Panc1 (cell line): ENCODE data around the gene AATK.

ENCODE experiments used
- POLR2AphosphoS5 ChIP-seq: IDR thresholded peaks from 2 replicates; pipeline ENCODE4 v1.6.1; 2012; ENCODE audit warnings: mild to moderate bottlenecking, low read depth, low read length, moderate library complexity
- REST ChIP-seq, 2 experiments: IDR thresholded peaks; 2 replicates each; pipeline ENCODE4 v1.6.1; 2011 to 2012; ENCODE audit warnings: low read depth in 2 of 2, control low read depth in 1 of 2, low read length in 1 of 2, mild to moderate bottlenecking in 1 of 2, moderate library complexity in 1 of 2; ENCODE audit not compliant: insufficient read depth in 1 of 2
- SIN3A ChIP-seq: IDR thresholded peaks from 2 replicates; pipeline ENCODE4 v1.6.1; 2012; ENCODE audit warnings: low read depth, mild to moderate bottlenecking, low read length, moderate library complexity, borderline replicate concordance; ENCODE audit not compliant: insufficient read depth
- TCF7L2 ChIP-seq: IDR thresholded peaks from 2 replicates; pipeline ENCODE4 v1.6.1; 2011; ENCODE audit warnings: mild to moderate bottlenecking, low read depth, low read length, inconsistent platforms
- TF ChIP-seq, protein P1 (sequence below): fragments of 450-650 bp; IDR thresholded peaks from 2 replicates; pipeline ENCODE4 v1.5.1; 2017; ENCODE audit warnings: mild to moderate bottlenecking

GRCh38 chr17:81182596-81182995 is 16.6 kb upstream of the AATK start:
- TF ChIP-seq, protein P1, sequence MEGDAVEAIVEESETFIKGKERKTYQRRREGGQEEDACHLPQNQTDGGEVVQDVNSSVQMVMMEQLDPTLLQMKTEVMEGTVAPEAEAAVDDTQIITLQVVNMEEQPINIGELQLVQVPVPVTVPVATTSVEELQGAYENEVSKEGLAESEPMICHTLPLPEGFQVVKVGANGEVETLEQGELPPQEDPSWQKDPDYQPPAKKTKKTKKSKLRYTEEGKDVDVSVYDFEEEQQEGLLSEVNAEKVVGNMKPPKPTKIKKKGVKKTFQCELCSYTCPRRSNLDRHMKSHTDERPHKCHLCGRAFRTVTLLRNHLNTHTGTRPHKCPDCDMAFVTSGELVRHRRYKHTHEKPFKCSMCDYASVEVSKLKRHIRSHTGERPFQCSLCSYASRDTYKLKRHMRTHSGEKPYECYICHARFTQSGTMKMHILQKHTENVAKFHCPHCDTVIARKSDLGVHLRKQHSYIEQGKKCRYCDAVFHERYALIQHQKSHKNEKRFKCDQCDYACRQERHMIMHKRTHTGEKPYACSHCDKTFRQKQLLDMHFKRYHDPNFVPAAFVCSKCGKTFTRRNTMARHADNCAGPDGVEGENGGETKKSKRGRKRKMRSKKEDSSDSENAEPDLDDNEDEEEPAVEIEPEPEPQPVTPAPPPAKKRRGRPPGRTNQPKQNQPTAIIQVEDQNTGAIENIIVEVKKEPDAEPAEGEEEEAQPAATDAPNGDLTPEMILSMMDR = no peak
- TF ChIP-seq SIN3A (no peak), POLR2AphosphoS5 (no peak), REST (IDR thresholded peaks at IDR 0.05; ENCODE audit: insufficient read depth in 1 of 2, low read depth in 2 of 2, low read length in 1 of 2) (no peak), TCF7L2 (no peak)
